HG02981 (cell line): ENCODE results near the gene SLC22A1.

Experiments used
- ATAC-seq: cut with Tn5 transposase; IDR thresholded peaks from one replicate; pipeline ENCODE4 v1.9.1; 2021; ENCODE audit warnings: mild to moderate bottlenecking, moderate library complexity; ENCODE audit not compliant: unreplicated experiment

The SLC22A1 gene

GRCh38 chr6:160207618-160208017 is 86.0 kb downstream of the SLC22A1 start:
- no peak for ATAC-seq
